ENCODE results near the gene FAIM2. TPM values are rescaled to one million over a fixed set of nuclear protein-coding genes. Genes with fewer than 3 reads are reported as not detected.

Gene FAIM2
- total RNA-seq, 2 experiments from 2014 or later: 0.17 to 0.42 TPM

DNA sequence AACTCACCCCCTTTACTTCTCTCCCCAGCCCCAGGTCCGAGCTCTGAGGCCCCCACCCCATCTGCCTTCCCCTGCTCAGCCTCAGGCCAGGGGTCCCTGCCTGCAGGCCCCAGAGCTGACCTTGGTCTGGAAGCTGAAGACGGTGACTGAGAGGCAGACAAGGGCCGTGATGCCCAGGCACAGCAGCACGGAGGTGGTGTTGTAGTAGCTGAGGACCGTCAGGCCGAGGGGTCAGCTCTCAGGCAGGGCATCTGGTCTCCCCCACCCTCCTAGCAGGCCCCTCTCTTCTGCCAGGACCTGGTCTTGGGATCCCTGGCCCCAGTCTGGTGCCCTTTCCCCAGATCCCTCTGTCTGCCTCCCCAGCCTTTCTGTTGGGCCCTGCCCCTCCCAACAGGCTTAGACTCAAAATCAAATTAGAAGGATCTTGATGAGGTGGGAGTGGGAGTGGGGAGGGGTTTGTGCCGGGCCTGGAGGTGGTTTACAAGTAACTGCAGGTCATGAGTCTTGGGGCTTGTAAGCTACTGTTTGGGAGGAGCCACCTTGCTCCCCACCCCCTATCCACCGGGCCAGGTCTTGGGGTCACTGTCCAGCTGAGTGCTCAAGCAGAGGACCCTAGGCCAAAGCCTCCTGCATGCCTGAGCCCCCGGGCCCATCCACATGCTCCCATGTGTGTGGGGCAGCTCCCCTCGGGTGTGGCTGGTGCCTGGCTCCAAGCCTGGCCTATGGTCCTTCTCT, 14.2 kb downstream of the FAIM2 start:
- Mint-ChIP-seq H3K27ac (no peak overlapping the region), H3K27me3 (ENCODE audit: low read depth) (no peaks in the 10 kb centered on the region), H3K36me3 (ENCODE audit: low read depth) (no peaks in the 10 kb centered on the region), H3K4me3 (no peak overlapping the region), H3K4me1 (ENCODE audit: low read depth) (no peaks in the 10 kb centered on the region), H3K9me3 (no peaks in the 10 kb centered on the region)
- no peak for DNase-seq
- CTCF ChIA-PET: interaction anchor here (1.0 to 1.7 kb wide), 2 partner anchors 21 to 112 kb away, joined by 4 to 6 read pairs; no protein-coding TSS in a partner anchor
- intact Hi-C loops (cut with micrococcal nuclease): no loop called here

GRCh38 chr12:49888461-49889151, 15.1 kb downstream of the FAIM2 start:
- Mint-ChIP-seq H3K36me3 (ENCODE audit: low read depth) (no peaks in the 10 kb centered on the region), H3K4me1 (ENCODE audit: low read depth) (no peaks in the 10 kb centered on the region)

GRCh38 chr12:49887536-49888401, 15.9 kb downstream of the FAIM2 start:
- H3K4me3 Mint-ChIP-seq: no peak overlapping the region
- no peaks in the 10 kb centered on the region for H3K27me3 Mint-ChIP-seq (ENCODE audit: low read depth)
- DNase-seq: no peak
- no peak overlapping the region for H3K27ac Mint-ChIP-seq
- H3K9me3 Mint-ChIP-seq: no peaks in the 10 kb centered on the region
- H3K36me3 Mint-ChIP-seq (ENCODE audit: low read depth): no peaks in the 10 kb centered on the region
- no peaks in the 10 kb centered on the region for H3K4me1 Mint-ChIP-seq (ENCODE audit: low read depth)
- CTCF ChIA-PET: interaction anchor here (1.0 to 1.6 kb wide), 2 partner anchors 22 to 58 kb away, joined by 3 to 6 read pairs; no protein-coding TSS in a partner anchor
- intact Hi-C loops (cut with micrococcal nuclease): no loop called here

More at GRCh38 chr12:49888461-49889151, 15.1 kb downstream of the FAIM2 start:
- Mint-ChIP-seq H3K9me3 (no peaks in the 10 kb centered on the region), H3K4me3 (no peak overlapping the region), H3K27ac (no peak overlapping the region), H3K27me3 (ENCODE audit: low read depth) (no peaks in the 10 kb centered on the region)
- no peak for DNase-seq
- CTCF ChIA-PET: interaction anchor here (1.0 to 1.7 kb wide), 3 partner anchors 21 to 111 kb away, joined by 4 to 6 read pairs (median 6); no protein-coding TSS in a partner anchor
- intact Hi-C loops (cut with micrococcal nuclease): no loop called here

DNA sequence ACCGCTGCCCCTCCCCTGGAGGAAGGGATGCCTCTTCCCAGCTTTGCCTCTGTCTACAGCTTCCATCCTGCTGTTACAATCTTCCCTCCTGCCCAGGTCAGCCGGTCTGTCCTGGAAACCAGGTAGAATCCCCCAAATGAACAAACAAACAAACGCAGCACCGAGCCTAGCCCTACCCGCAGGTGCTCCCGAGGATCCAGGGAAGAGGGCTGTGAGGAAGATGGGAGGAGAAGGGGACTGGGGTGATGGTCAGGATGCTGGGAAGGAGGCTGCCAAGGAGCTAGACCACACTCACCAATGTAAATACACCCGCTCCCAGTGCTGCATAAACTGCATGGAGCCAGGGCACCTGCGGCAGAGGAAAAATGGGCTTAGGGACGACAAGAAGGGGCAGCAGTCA, 16.6 kb downstream of the FAIM2 start:
- no peak overlapping the region for H3K27ac Mint-ChIP-seq
- no peaks in the 10 kb centered on the region for H3K27me3 Mint-ChIP-seq (ENCODE audit: low read depth)
- CTCF ChIA-PET: interaction anchor here (1.0 to 1.6 kb wide), 2 partner anchors 21 to 59 kb away, joined by 3 to 6 read pairs; no protein-coding TSS in a partner anchor
- H3K4me1 Mint-ChIP-seq (ENCODE audit: low read depth): no peaks in the 10 kb centered on the region
- intact Hi-C loops (cut with micrococcal nuclease): no loop called here
- no peaks in the 10 kb centered on the region for H3K36me3 Mint-ChIP-seq (ENCODE audit: low read depth)
- no peak for DNase-seq
- H3K4me3 Mint-ChIP-seq: no peak overlapping the region
- H3K9me3 Mint-ChIP-seq: no peaks in the 10 kb centered on the region

GRCh38 chr12:49885663-49886461, 17.8 kb downstream of the FAIM2 start:
- Mint-ChIP-seq H3K4me1 (ENCODE audit: low read depth) (no peaks in the 10 kb centered on the region), H3K36me3 (ENCODE audit: low read depth) (no peaks in the 10 kb centered on the region), H3K9me3 (no peaks in the 10 kb centered on the region), H3K27ac (no peak overlapping the region), H3K27me3 (ENCODE audit: low read depth) (no peaks in the 10 kb centered on the region), H3K4me3 (no peak overlapping the region)
- intact Hi-C loops (cut with micrococcal nuclease): no loop called here
- CTCF ChIA-PET: interaction anchor here (1.4 kb wide), 1 partner anchor 82 kb away, joined by 4 read pairs; no protein-coding TSS in a partner anchor
- no peak for DNase-seq

DNA sequence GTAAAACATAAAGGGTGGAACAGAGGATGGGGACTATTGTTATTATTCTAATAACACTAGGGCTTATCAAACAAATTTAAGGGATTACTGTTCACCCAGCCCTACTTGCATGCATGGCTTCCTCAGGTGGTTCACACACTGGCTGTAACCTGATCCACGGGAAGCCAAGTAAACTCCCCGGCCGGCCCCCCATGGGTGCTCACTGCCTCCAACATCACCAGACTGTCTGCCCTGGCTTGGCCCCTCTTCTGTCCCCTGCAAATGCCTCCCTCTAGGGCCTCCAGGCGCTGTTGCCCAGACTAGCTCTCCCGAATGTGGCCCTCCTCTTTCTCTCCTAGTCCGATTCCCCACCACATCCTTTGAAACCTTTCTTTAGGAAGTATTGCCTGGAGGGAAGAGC, 18.6 kb downstream of the FAIM2 start:
- Mint-ChIP-seq H3K36me3 (ENCODE audit: low read depth) (no peaks in the 10 kb centered on the region), H3K9me3 (no peaks in the 10 kb centered on the region), H3K4me1 (ENCODE audit: low read depth) (no peaks in the 10 kb centered on the region), H3K27me3 (ENCODE audit: low read depth) (no peaks in the 10 kb centered on the region), H3K4me3 (no peak overlapping the region), H3K27ac (no peak overlapping the region)
- CTCF ChIA-PET: no interaction called here
- DNase-seq: no peak
- intact Hi-C loops (cut with micrococcal nuclease): no loop called here

- DNase-seq: no peak
- CTCF ChIA-PET: interaction anchor here (1.0 to 1.3 kb wide), 2 partner anchors 16 to 246 kb away, joined by 3 read pairs; no protein-coding TSS in a partner anchor
- H3K36me3 Mint-ChIP-seq (ENCODE audit: low read depth): no peaks in the 10 kb centered on the region
- H3K4me1 Mint-ChIP-seq (ENCODE audit: low read depth): no peaks in the 10 kb centered on the region
- H3K27ac Mint-ChIP-seq: no peak overlapping the region
- peaks cover 20% of the 10 kb centered on the region for H3K9me3 Mint-ChIP-seq
- no peaks in the 10 kb centered on the region for H3K27me3 Mint-ChIP-seq (ENCODE audit: low read depth)
- no peak overlapping the region for H3K4me3 Mint-ChIP-seq
- intact Hi-C loops (cut with micrococcal nuclease): no loop called here
Measured at GRCh38 chr12:49882851-49883464, 20.7 kb downstream of the FAIM2 start.

GRCh38 chr12:49882248-49882850, 21.4 kb downstream of the FAIM2 start:
- no peak overlapping the region for H3K27ac Mint-ChIP-seq
- peaks cover 23% of the 10 kb centered on the region for H3K9me3 Mint-ChIP-seq
- DNase-seq: no peak
- no peaks in the 10 kb centered on the region for H3K27me3 Mint-ChIP-seq (ENCODE audit: low read depth)
- H3K4me1 Mint-ChIP-seq (ENCODE audit: low read depth): no peaks in the 10 kb centered on the region
- intact Hi-C loops (cut with micrococcal nuclease): no loop called here
- CTCF ChIA-PET: interaction anchor here (1.0 to 1.3 kb wide), 2 partner anchors 16 to 246 kb away, joined by 3 read pairs; no protein-coding TSS in a partner anchor
- no peaks in the 10 kb centered on the region for H3K36me3 Mint-ChIP-seq (ENCODE audit: low read depth)
- H3K4me3 Mint-ChIP-seq: no peak overlapping the region

DNA sequence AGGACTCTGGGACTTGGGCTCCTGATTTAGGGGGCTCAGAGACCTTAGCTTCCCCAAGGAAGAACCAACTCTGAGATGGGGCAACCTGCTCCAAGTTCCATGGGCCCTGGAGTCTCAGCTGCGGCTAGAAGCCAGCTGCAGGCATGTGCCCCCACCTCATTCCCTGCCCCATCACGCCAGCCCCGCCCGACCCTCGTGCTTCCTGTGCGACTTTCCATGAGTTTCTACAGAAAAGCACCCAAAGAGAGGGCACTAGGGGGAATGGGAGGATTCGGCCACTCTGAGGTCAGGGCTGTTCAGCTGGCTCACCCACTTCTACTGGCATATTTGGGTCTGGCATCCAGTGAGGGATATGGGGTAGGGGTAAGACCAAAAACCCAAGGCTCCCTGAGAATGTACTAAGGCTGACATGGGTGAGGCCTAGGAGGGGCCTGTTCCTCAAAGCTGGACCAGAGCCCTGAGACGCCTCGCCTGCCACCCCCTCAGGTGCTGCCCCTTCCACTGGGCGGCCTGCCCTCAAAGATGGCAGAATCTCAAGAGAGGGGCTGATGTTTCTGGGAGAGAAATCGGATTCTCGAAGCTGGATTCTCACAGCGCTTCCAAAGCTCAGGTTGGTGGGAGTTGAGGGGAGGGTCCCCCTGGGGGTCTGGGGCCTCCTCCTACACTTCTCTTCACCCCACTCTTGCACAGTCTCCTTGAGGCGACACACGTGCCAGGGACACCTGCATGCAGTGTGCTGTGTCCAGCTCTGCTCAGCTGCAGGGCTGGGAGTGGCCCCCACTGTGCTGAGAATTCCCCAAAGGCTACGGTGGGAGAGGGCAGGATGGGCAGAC, 22.1 kb downstream of the FAIM2 start:
- no peak for DNase-seq
- Mint-ChIP-seq H3K36me3 (ENCODE audit: low read depth) (no peaks in the 10 kb centered on the region), H3K4me1 (ENCODE audit: low read depth) (no peaks in the 10 kb centered on the region), H3K27me3 (ENCODE audit: low read depth) (no peaks in the 10 kb centered on the region), H3K4me3 (no peak overlapping the region), H3K27ac (no peak overlapping the region), H3K9me3 (peaks cover 23% of the 10 kb centered on the region)
- CTCF ChIA-PET: interaction anchor here (1.3 kb wide), 1 partner anchor 15 kb away, joined by 3 read pairs; no protein-coding TSS in a partner anchor
- intact Hi-C loops (cut with micrococcal nuclease): no loop called here

DNA sequence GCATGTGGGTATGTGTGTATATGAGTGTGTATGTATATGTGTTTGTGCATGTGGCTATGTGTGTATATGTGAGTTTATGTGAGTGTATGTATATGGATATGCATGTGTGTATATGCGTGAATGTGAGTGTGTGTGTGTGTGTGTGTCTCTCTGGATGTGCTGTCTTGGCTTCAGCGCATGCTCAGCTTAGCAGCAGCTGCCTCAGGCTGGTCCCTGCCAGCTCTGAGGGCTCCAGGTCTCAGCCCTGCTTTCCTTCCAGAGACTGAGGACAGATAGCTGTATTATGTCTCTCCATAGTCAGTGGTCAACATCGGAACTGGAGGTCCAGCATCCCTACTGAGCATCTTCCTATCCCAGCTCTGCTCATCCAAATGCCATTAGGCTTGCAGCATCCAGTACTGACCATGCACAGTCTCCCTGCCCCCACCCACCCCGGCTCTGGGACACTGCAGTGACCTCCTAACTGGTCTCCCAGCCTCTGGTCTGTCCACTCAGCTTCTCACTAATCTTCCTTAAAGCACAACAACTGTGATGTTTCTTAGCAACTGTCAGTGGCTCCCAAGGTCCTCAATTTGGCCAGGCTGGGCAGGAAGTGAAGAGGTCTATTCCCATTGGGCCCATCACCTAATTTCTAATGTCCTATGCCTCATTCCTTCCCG, 22.8 kb downstream of the FAIM2 start:
- Mint-ChIP-seq H3K4me3 (no peak overlapping the region), H3K4me1 (ENCODE audit: low read depth) (no peaks in the 10 kb centered on the region), H3K27me3 (ENCODE audit: low read depth) (no peaks in the 10 kb centered on the region), H3K27ac (no peak overlapping the region), H3K36me3 (ENCODE audit: low read depth) (no peaks in the 10 kb centered on the region), H3K9me3 (peaks cover 23% of the 10 kb centered on the region)
- CTCF ChIA-PET: no interaction called here
- DNase-seq: no peak
- intact Hi-C loops (cut with micrococcal nuclease): no loop called here

All from activated naive CD4-positive, alpha-beta T cell treated with anti-CD3 and anti-CD28 coated beads for 36 hours (primary cell).